Heart right ventricle (tissue), 16 donors: ENCODE measurements around the gene SIRT7. TPM values are rescaled to one million over a fixed set of nuclear protein-coding genes. Genes with fewer than 3 reads are reported as not detected.
A peak's percentile ranks its signal among the peaks of the same experiment; 100 is the strongest.

Experiments
- ATAC-seq, 8 donors: fragments of 200-7000 bp; cut with Tn5 transposase; one replicate each; pipeline ENCODE4 v1.9.1; 2020; ENCODE audit warnings: mild to moderate bottlenecking in 8 of 8, moderate library complexity in 8 of 8, moderate number of reproducible peaks in 1 of 8
- DNase-seq, 2 donors: peaks; one replicate each; pipeline ENCODE4 v3.0.0-alpha.2; 2020
- H3K27ac ChIP-seq, 10 donors: fragments of 200-600 bp; sonication (generic) in 2 of 10; one replicate each; pipeline versions ENCODE4 v1.5.0 to v1.8.0; 2020 to 2022; ENCODE audit warnings: mild to moderate bottlenecking in 3 of 10
- H3K27me3 ChIP-seq, 7 donors: fragments of 200-600 bp; one replicate each; pipeline ENCODE4 v1.8.0; 2021 to 2022; ENCODE audit warnings: mild to moderate bottlenecking in 2 of 7
- H3K36me3 ChIP-seq, 9 donors: fragments of 200-600 bp; sonication (generic) in 1 of 9; one replicate each; pipeline versions ENCODE4 v1.5.0 to v1.8.0; 2020 to 2022; ENCODE audit warnings: mild to moderate bottlenecking in 2 of 9
- H3K4me1 ChIP-seq, 9 donors: fragments of 200-600 bp; sonication (generic) in 1 of 9; one replicate each; pipeline versions ENCODE4 v1.5.0 to v1.8.0; 2020 to 2022; ENCODE audit warnings: mild to moderate bottlenecking in 4 of 9
- H3K4me3 ChIP-seq, 10 donors: fragments of 200-600 bp; sonication (generic) in 2 of 10; one replicate each; pipeline versions ENCODE4 v1.5.0 to v1.8.0; 2020 to 2022; ENCODE audit warnings: mild to moderate bottlenecking in 7 of 10, moderate library complexity in 2 of 10
- H3K9me3 ChIP-seq, 11 donors: fragments of 200-600 bp in 10 of 11; sonication (generic) in 2 of 11; one replicate each; pipeline versions ENCODE4 v1.5.0 to v1.8.0; 2013 to 2022; ENCODE audit warnings: mild to moderate bottlenecking in 2 of 11, control low read depth in 1 of 11, moderate library complexity in 1 of 11
- CTCF ChIP-seq, 9 donors: fragments of 200-600 bp; sonication (generic) in 2 of 9; IDR thresholded peaks; one replicate each; pipeline versions ENCODE4 v1.5.0 to v1.8.0; 2021 to 2022; ENCODE audit warnings: antibody characterized with exemption in 9 of 9, mild to moderate bottlenecking in 5 of 9, moderate library complexity in 1 of 9
- WGBS, 2 donors: extraction: QIAGEN DNeasy Blood & Tissue Kit; methylation state at CpG; one replicate each; pipeline ENCODE4 v1.1.7; 2013; ENCODE audit warnings: inconsistent platforms in 1 of 2; 5-methylcytosine and 5-hydroxymethylcytosine counted together
- intact Hi-C, 10 donors: fragments of 100-400 bp; cut with DNase I; formaldehyde crosslinking; loops; one replicate each; pipeline versions ENCODE4 v1.11.1 to v1.14.2; 2022
- polyA plus RNA-seq, 2 donors: library from polyadenylated mRNA; stranded (reverse); fragments of 200-250 nt; gene quantifications; one replicate each; pipeline ENCODE4 v1.2.3, GENCODE V29; 2013
- total RNA-seq, 10 donors: library from RNA; stranded (reverse); fragmentation: NEBNext Ultra II Directional in 3 of 10; extraction: Animal tissue kit (Norgen Biotek cat#: 25700) in 3 of 10; gene quantifications; one replicate each; pipeline versions ENCODE4 v1.2.1 to v1.2.4, GENCODE V29; 2021 to 2023
- donor health status: Arrhythmogenic right ventricular cardiomyopathy.
- donor health status: ischemic (EF 13 %, LVEDD 7.1; RV severe dilation, severe dysfunction).
- donor health status: healthy with polysubstance abuse.
- donor health status: DM: no; HTN: yes; CAD: no.
- donor health status: DM: no; HTN: no; CAD: no.
- donor health status: ischemic (EF 25% LVEDD 6.9; RV normal size, moderate dysfunction).
- donor health status: ischemic (EF 25% LVEDD 5.7; RV mildly dilated, moderate dysfunction).
- donor health status: healthy.
- donor health status: DM: yes; HTN: yes; CAD: no.
- donor health status: Ischemic cardiomyopathy.
- donor health status: ischemic (EF 35%, LVEDD 5.7; RV mildly dilated, moderate dysfunction).
- donor health status: nonischemic (EF 11% LVEDD 7.7; RV severe dilation, severe dysfunction).
- donor health status: DM: yes; HTN: yes; CAD: no.
- donor health status: PGD.
- donor health status: ischemic (EF 29% LVEDD 5.4; RV normal size, mild dysfunction).
- donor health status: nonischemic (EF 23%, LVEDD 6.1; RV moderate dilation, normal function).

Gene SIRT7
- total and polyA plus RNA-seq, 12 donors, result 4.4 to 15.7 (median 6.2) TPM

DNA sequence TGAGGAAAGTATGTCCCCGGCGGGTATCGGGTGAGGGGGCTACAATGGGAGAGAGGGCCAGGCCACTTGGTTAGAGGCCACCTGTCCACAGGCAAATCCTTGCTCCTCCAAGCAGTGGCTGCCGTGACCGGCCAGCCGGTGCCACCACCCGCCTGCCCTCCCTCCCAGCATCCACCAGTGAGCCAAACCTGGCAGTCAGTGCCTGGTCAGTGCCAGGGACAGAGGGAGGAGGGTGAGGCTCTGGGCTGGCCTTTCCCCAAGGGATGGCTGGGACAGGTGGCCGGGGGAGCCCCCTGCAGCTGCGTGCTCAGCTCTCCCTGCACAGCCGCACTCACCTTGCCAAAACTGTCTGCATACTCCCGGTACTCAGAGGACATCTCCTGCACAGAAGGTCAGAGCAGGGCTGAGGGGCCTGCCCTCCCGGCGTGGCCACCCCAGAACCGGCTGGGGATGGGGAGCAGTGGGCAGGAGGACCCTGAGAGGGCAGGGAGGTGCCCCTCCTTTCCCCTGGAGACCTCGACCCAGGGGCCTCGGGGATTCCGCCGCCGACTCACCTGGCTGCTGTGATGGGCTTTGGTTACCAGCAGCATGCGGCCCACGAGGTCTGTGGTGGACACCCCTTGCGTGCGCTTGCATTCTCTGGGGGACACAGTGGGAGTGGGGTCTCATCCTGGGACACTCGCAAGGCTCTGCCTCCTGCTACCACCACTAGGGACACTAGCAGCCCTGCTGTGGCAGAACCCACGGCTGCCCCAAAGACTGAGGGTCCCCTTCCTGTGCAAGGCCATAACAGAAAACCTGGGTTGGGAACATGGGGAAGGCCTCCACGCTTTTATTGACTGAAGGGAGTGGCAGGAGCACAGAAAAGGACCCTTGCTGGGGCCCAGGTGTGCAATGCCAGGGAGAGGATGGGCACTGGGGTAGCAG is 10.5 kb downstream of the SIRT7 start:
- ATAC-seq, result no peak
- Histone ChIP-seq H3K4me1 (peaks cover 10 to 24% (median 22%) of the 10 kb centered on the region in 9 donors), H3K27ac (no peak overlapping the region), H3K9me3 (no peaks in the 10 kb centered on the region), H3K4me3 (no peak overlapping the region), H3K36me3 (peaks cover 0 to 50% (median 7%) of the 10 kb centered on the region in 9 donors), H3K27me3 (peaks cover 0 to 9% (median 0%) of the 10 kb centered on the region in 7 donors)
- TF ChIP-seq CTCF (IDR thresholded peaks at IDR 0.05), result no peak
- intact Hi-C loops, result loop anchor here in 1 of 10 donors (5.0 kb wide), 1 partner anchor 760 kb away; no protein-coding TSS in a partner anchor
- 93 to 95% methylated on average over 25 to 26 of the region's 26 CpGs for WGBS, 2 donors
- DNase-seq, result no peak

DNA sequence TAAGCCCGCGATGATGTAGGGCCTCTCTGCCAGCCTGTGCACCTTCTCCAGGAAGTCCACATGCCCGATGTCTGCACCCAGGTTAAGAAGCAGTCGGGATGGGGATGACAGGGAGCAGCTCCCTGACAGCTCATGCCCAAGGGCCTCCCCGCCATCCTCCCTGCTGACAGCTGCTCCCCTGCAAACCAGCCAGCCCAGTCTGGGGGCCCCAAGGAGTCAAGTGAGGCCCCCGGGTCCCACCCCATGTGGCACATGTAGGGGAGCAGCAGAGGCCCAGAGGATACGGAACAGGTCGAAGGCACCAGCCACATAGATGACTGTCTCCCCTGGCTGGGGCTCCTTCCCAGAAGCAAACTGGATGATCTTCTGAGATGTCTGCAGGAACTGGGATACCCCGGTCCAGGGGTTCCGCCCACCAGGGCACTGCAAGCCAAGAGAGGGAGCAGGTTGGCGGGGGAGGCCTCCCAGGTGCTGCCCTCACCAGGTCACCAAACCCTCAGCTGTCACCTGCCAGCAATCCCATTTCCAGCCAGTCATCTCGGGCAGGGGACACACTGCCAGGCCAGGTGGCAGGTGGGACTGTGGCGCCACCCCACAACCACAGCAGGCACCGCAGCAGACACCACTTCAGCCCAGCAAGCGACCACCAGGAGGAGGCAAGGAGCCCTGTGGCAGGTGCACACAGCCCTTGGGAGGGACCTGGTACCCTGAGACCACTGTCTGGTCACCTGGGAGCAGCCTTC is 11.3 kb downstream of the SIRT7 start:
- peaks cover 0 to 17% (median 0%) of the 10 kb centered on the region in 7 donors for H3K27me3 ChIP-seq
- DNase-seq (peak; percentile 3 to 14), ATAC-seq (no peak)
- 91 to 94% methylated on average over 15 of the region's 15 CpGs for WGBS, 2 donors
- peaks cover 0 to 45% (median 3%) of the 10 kb centered on the region in 9 donors for H3K36me3 ChIP-seq
- peaks cover 13 to 26% (median 23%) of the 10 kb centered on the region in 9 donors for H3K4me1 ChIP-seq
- intact Hi-C loops, result loop anchor here in 1 of 10 donors (5.0 kb wide), 1 partner anchor 761 kb away; no protein-coding TSS in a partner anchor
- no peak overlapping the region for H3K27ac ChIP-seq
- H3K4me3 ChIP-seq, result no peak overlapping the region
- no peaks in the 10 kb centered on the region for H3K9me3 ChIP-seq
- TF ChIP-seq CTCF (IDR thresholded peaks at IDR 0.05), result no peak

DNA sequence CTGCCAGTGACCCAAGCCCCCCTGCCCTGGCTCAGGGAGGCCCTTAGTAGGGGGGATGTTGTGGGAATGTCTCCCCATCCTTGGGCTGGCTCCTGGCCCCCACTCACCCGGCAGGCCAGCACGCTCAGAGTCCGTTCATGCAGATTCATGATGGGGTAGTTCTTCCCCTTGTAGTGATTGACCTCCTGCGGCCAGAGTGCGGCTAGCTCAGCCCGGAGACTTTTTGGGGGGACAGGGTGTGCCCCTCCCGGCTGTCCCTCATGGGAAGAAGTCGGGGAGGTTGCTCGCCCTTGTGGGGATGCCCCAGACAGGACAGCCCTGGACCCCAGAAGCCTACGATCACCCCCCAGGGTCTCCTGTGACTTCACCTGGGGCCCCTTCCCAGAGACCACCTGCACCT is 12.0 kb downstream of the SIRT7 start:
- TF ChIP-seq CTCF (IDR thresholded peaks at IDR 0.05), result no peak
- intact Hi-C loops, result loop anchor here in 1 of 10 donors (5.0 kb wide), 1 partner anchor 761 kb away; no protein-coding TSS in a partner anchor
- H3K9me3 ChIP-seq, result no peaks in the 10 kb centered on the region
- 92 to 96% methylated on average over 10 of the region's 10 CpGs for WGBS, 2 donors
- H3K27me3 ChIP-seq, result peaks cover 0 to 24% (median 0%) of the 10 kb centered on the region in 7 donors
- peaks cover 13 to 29% (median 24%) of the 10 kb centered on the region in 9 donors for H3K4me1 ChIP-seq
- no peak for ATAC-seq
- peaks cover 0 to 45% (median 3%) of the 10 kb centered on the region in 9 donors for H3K36me3 ChIP-seq
- no peak overlapping the region for H3K27ac ChIP-seq
- H3K4me3 ChIP-seq, result no peak overlapping the region
- no peak for DNase-seq

GRCh38 chr17:81905424-81905875 is 12.5 kb downstream of the SIRT7 start:
- H3K27ac ChIP-seq, result no peak overlapping the region
- H3K4me3 ChIP-seq, result no peak overlapping the region
- ATAC-seq (no peak), DNase-seq (no peak)
- H3K9me3 ChIP-seq, result no peaks in the 10 kb centered on the region
- intact Hi-C loops, result loop anchor here in 1 of 10 donors (5.0 kb wide), 1 partner anchor 762 kb away; no protein-coding TSS in a partner anchor
- H3K4me1 ChIP-seq, result peaks cover 10 to 24% (median 20%) of the 10 kb centered on the region in 9 donors
- TF ChIP-seq CTCF (IDR thresholded peaks at IDR 0.05), result no peak
- H3K36me3 ChIP-seq, result peaks cover 0 to 49% (median 3%) of the 10 kb centered on the region in 9 donors
- peaks cover 0 to 26% (median 0%) of the 10 kb centered on the region in 7 donors for H3K27me3 ChIP-seq
- 96% methylated on average over 16 of the region's 16 CpGs for WGBS, 2 donors
